Measurements from ENCODE around the gene ATRN. TPM values are rescaled to one million over a fixed set of nuclear protein-coding genes. Genes with fewer than 3 reads are reported as not detected.

The ATRN gene
- total RNA-seq, 2 donors from 2014 or later, result 9.6 to 11.6 TPM

DNA sequence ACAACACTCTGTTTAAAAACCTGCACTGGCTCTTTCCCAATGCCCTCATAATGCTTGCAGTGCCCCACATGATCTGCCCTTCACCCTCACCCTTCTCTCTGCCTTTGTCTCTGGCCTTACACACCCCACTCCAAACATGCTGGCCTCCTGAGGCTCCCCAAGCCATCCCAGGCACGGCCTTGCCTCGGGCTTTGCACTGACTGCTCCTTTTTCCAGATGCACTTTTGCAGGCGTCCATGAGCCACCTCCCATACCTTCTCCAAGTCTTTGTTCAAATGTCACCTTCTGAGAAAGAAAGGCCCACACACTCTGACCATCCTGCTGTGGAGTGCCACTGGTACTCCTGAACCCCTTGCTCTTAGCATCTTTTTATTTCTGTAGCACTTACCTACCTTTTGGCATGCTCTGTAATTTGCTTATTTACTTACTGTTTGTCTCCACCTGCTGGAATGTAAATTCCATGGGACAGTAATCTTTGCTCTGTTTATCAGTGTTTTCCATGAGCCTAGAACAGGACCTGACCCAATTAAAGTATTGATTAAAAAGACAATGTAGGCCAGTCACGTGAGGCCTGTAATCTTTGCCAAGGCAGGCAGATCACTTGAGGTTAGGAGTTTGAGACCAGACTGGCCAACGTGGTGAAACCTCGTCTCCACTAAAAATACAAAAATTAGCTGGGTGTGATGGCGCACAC is 161.6 kb downstream of the ATRN start:
- Mint-ChIP-seq H3K36me3 (ENCODE audit: insufficient read depth in 2 of 2) (peaks cover 0 to 3% of the 10 kb centered on the region in 2 donors), H3K9me3 (no peaks in the 10 kb centered on the region), H3K27ac (no peak overlapping the region), H3K27me3 (ENCODE audit: low read depth) (no peaks in the 10 kb centered on the region), H3K4me3 (no peak overlapping the region), H3K4me1 (ENCODE audit: low read depth) (no peaks in the 10 kb centered on the region)
- ATAC-seq (replicated peaks in 1 of 2), result no peak
- no peak for DNase-seq

DNA sequence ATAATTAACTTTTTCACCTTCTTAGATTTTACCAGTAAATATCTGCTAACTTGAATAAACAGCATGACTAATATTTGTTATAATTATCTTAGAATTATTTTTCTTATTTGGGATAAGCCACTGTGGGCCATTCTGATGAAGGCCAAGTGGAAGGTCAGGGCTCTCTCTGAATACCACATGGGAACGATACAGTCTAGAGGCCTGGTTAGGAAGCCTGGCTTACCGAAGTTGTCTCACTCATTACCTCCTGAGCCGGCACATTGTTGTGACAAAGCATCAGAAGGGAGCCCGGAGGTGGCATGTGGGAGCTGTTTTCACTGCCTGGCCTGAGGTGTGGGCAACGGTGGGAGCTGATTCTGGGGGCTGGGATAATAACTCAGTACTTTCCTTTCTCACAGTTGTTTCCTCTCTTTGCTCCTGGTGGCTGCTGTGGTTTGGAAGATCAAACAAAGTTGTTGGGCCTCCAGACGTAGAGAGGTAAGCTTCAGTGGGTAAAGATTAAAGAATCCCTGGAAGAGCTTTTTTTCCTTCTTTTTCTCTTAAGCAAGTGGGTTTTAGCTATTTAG is 163.2 kb downstream of the ATRN start:
- no peak for ATAC-seq (replicated peaks in 1 of 2)
- no peaks in the 10 kb centered on the region for H3K27me3 Mint-ChIP-seq (ENCODE audit: low read depth)
- H3K27ac Mint-ChIP-seq, result no peak overlapping the region
- no peaks in the 10 kb centered on the region for H3K4me1 Mint-ChIP-seq (ENCODE audit: low read depth)
- H3K4me3 Mint-ChIP-seq, result no peak overlapping the region
- no peak for DNase-seq
- H3K9me3 Mint-ChIP-seq, result no peaks in the 10 kb centered on the region
- H3K36me3 Mint-ChIP-seq (ENCODE audit: insufficient read depth in 2 of 2), result peaks cover 0 to 3% of the 10 kb centered on the region in 2 donors

DNA sequence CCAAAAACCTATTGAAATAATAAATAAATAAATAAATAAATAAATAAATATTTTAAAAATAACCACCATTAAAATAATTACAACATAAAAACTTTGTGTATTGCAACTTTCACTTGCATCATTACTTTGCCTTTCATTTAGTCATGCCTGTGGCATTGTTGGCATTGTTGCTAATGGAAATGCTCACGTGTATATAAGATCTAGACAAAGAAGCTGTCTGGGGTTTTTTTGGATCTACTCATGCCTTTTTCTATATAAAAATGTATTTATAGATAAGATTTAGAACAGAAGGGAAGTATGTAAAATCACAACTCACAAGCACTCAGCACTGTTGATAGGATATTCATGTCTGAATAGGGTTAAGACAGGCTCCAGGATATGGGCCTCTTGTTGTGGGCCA is 164.5 kb downstream of the ATRN start:
- no peak for DNase-seq
- no peak overlapping the region for H3K27ac Mint-ChIP-seq
- H3K4me1 Mint-ChIP-seq (ENCODE audit: low read depth), result no peaks in the 10 kb centered on the region
- ATAC-seq (replicated peaks in 1 of 2), result no peak
- peaks cover 0 to 6% of the 10 kb centered on the region in 2 donors for H3K36me3 Mint-ChIP-seq (ENCODE audit: insufficient read depth in 2 of 2)
- peaks cover 0 to 3% of the 10 kb centered on the region in 2 donors for H3K9me3 Mint-ChIP-seq
- H3K4me3 Mint-ChIP-seq, result no peak overlapping the region
- H3K27me3 Mint-ChIP-seq (ENCODE audit: low read depth), result no peaks in the 10 kb centered on the region

DNA sequence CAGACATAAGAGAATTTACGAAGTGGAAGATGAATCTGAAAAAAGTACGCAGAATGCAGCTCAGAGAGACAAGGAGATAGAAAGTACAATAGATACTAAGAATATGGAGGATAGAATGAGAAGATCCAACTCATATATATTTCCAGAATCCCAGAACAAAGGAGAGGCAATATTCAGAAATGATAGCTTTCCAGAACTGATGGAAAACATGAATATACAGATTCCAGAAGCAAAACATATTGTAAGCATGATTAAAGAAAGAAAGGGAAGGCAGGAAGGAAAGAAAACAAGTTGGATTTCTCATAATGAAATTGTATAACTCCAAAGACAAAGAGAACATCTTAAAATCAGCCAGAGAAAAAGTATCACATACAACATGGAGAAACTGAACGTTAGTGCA is 169.4 kb downstream of the ATRN start:
- no peak overlapping the region for H3K4me3 Mint-ChIP-seq
- H3K9me3 Mint-ChIP-seq, result peaks cover 0 to 5% of the 10 kb centered on the region in 2 donors
- H3K36me3 Mint-ChIP-seq (ENCODE audit: insufficient read depth in 2 of 2), result peaks cover 3 to 7% of the 10 kb centered on the region in 2 donors
- H3K27ac Mint-ChIP-seq, result no peak overlapping the region
- H3K27me3 Mint-ChIP-seq (ENCODE audit: low read depth), result no peaks in the 10 kb centered on the region
- ATAC-seq (replicated peaks in 1 of 2), result no peak
- H3K4me1 Mint-ChIP-seq (ENCODE audit: low read depth), result no peaks in the 10 kb centered on the region
- DNase-seq, result no peak

DNA sequence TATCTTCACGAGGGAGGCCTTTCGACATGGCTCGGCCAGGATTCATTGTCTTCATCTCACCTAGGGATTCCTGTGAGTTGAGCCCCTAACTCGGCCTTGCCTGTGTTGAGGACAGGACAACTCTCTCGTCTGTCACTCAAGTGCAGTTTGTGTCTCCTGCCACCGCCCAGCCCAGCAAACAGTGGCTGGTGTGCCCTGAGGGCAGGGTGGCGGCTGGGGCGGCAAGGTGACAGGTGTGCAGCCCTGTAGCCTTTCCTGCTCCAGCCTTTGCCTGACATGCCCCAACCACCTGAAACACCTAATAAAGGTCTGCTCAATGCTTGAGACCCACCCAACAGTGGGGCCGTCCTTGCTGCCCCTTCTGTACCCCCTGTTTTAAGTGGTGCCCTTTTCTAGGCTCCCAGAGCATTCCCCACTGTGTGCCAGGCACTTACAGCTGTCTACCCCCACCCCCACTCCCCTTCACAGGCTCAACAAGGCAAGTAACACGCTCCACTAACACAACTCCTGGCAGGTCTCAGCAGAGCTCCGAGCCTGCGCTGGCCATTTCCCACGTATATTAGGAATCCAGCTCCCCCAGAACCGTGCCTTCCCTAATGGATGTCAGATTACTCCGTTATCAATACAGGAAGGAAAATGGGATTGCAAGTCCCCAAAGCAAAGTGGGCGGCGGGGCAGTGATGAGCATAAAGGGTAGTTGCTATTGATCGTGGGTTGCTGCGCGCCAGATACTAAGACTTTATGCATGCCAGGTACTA is 174.7 kb downstream of the ATRN start:
- peaks cover 0 to 3% of the 10 kb centered on the region in 2 donors for H3K36me3 Mint-ChIP-seq (ENCODE audit: insufficient read depth in 2 of 2)
- H3K27ac Mint-ChIP-seq, result no peak overlapping the region
- ATAC-seq (replicated peaks in 1 of 2) (no peak), DNase-seq (no peak)
- H3K27me3 Mint-ChIP-seq (ENCODE audit: low read depth), result no peaks in the 10 kb centered on the region
- H3K9me3 Mint-ChIP-seq, result peaks cover 0 to under 1% of the 10 kb centered on the region in 2 donors
- no peaks in the 10 kb centered on the region for H3K4me1 Mint-ChIP-seq (ENCODE audit: low read depth)
- no peak overlapping the region for H3K4me3 Mint-ChIP-seq

DNA sequence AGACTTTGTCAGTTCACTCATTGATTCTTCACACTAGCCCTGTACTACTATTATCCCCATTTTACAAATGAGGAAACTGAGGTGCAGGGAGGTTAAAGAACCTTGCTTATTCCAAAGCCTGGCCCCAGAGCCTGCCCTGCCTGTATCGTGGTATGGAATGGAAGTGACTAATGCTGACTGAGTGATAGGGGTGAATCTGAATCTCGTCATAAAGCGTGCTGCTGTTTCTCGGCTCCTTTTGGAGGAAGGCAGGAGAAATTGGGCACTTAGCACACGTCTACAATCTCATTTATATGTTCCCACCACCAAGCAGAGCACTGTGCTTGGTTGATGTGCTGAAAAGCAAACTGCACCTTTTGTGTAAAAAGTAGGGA is 175.2 kb downstream of the ATRN start:
- no peaks in the 10 kb centered on the region for H3K27me3 Mint-ChIP-seq (ENCODE audit: low read depth)
- ATAC-seq (replicated peaks in 1 of 2) (no peak), DNase-seq (no peak)
- no peak overlapping the region for H3K4me3 Mint-ChIP-seq
- no peak overlapping the region for H3K27ac Mint-ChIP-seq
- H3K36me3 Mint-ChIP-seq (ENCODE audit: insufficient read depth in 2 of 2), result no peaks in the 10 kb centered on the region
- H3K4me1 Mint-ChIP-seq (ENCODE audit: low read depth), result no peaks in the 10 kb centered on the region
- no peaks in the 10 kb centered on the region for H3K9me3 Mint-ChIP-seq

DNA sequence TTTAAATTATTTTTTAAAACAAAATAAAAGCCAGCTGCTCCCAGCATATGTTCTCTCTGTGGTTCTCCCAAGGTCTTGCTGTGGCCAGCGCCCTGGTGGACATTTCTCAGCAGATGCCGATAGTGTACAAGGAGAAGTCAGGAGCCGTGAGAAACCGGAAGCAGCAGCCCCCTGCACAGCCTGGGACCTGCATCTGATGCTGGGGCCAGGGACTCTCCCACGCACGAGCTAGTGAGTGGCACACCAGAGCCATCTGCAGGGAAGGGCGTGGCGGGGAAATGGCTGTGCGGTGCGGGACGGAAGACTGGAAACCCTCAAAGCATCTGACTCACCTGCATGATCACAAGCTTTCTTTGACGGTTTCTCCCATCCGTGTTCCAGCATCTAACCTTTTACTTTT is 175.8 kb downstream of the ATRN start:
- Mint-ChIP-seq H3K27me3 (ENCODE audit: low read depth) (no peaks in the 10 kb centered on the region), H3K9me3 (no peaks in the 10 kb centered on the region), H3K36me3 (ENCODE audit: insufficient read depth in 2 of 2) (no peaks in the 10 kb centered on the region), H3K4me3 (no peak overlapping the region), H3K4me1 (ENCODE audit: low read depth) (no peaks in the 10 kb centered on the region), H3K27ac (no peak overlapping the region)
- no peak for ATAC-seq (replicated peaks in 1 of 2)
- DNase-seq, result no peak

DNA sequence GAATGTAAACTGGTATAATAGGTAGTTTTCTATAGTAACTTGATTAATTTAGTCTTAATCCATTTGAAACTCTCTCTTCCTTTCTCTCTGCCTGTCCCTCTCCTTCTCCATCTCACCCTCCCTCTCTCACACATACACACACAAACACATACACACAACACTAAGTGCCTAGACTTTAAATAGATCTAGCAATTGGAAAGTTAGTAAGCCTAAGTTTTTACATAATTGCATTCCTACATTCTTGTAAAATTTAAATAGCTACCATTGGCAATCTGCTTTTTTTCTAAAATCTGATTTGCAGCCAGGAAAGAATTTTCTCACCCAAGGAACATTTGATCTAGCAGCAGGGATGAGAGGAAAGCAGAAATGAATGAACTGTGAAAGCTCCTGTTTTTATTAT is 176.7 kb downstream of the ATRN start:
- Mint-ChIP-seq H3K27me3 (ENCODE audit: low read depth) (no peaks in the 10 kb centered on the region), H3K9me3 (no peaks in the 10 kb centered on the region), H3K4me1 (ENCODE audit: low read depth) (no peaks in the 10 kb centered on the region), H3K36me3 (ENCODE audit: insufficient read depth in 2 of 2) (no peaks in the 10 kb centered on the region), H3K27ac (no peak overlapping the region), H3K4me3 (no peak overlapping the region)
- ATAC-seq (replicated peaks in 1 of 2) (no peak), DNase-seq (no peak)

DNA sequence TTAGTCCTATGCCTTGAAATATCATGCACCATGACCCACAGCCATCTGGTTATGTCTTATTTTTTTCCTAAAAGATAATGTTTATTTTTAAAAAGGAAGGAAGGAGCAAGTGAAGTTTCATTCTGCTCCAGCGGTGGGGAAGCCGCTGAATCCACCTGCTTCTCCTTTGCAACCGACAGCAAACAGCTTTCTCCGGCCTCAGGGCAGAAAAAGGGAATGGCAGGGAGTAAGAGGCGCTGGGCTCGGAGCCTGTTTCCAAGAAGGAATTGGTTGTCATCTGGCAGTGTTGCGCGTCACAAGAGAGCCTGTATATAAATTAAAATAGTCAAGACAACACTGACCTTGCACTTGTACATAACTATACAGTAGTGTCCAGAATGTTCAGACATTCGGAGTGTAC is 178.1 kb downstream of the ATRN start:
- DNase-seq (no peak), ATAC-seq (replicated peaks in 1 of 2) (no peak)
- H3K27me3 Mint-ChIP-seq (ENCODE audit: low read depth), result no peaks in the 10 kb centered on the region
- no peak overlapping the region for H3K27ac Mint-ChIP-seq
- no peak overlapping the region for H3K4me3 Mint-ChIP-seq
- no peaks in the 10 kb centered on the region for H3K36me3 Mint-ChIP-seq (ENCODE audit: insufficient read depth in 2 of 2)
- no peaks in the 10 kb centered on the region for H3K4me1 Mint-ChIP-seq (ENCODE audit: low read depth)
- peaks cover 0 to 3% of the 10 kb centered on the region in 2 donors for H3K9me3 Mint-ChIP-seq

DNA sequence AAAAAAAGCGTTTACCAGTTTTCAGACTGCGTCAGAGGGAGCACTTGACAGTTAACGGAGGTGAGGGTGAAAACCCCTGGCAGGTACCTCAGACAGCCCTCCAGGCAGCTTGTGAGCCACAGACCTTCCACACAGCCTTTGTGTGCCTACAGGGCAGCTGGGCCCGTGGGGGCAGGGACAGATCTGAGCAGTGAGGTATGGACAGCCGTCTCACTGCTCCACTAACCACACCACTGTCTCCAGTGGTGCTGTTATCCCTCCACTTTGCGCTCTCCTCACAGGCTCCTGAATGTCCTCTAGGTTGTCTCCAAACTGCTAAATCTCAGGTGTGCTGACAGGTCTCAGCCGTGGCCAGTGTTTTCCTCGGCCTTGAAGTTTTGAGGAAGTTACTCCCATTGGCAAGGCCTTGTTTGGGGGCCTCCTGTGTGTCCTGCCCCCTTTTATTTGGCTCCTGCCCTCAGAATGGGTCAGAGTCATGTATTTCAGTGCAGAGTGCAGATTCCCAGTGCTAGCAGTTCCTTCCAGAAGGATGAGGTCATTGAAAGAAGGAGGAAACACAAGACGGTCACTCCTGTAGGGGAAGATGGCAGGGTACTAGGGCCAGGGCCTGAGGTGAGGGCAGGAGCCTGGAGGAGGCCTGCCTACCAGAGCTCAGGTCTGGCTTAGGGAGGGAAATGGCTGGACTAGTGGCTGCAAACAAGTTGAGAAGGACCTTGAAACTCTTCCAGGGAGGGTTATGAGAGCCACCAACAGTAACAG is 180.6 kb downstream of the ATRN start:
- Mint-ChIP-seq H3K9me3 (peaks cover 0 to 3% of the 10 kb centered on the region in 2 donors), H3K36me3 (ENCODE audit: insufficient read depth in 2 of 2) (no peaks in the 10 kb centered on the region), H3K4me1 (ENCODE audit: low read depth) (no peaks in the 10 kb centered on the region), H3K4me3 (no peak overlapping the region), H3K27me3 (ENCODE audit: low read depth) (no peaks in the 10 kb centered on the region), H3K27ac (no peak overlapping the region)
- DNase-seq, result no peak
- no peak for ATAC-seq (replicated peaks in 1 of 2)

DNA sequence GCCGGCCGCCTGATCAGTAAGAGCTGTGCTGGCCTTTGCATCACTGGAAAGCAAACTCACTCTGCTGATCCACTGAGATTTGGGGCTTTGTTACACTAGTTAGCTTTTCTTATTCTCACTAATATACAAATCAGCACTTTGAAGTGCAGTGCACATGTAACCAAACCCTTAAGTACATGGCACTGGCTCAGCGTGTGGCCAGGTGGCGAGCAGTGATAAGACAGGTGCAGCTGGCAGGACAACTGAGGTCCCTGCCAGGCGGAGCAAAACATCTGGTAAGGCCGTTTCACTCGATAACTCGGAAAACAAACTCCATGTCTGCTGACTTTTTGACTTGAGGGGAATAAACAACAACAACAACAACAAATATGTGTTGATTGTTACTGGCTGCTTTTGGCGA is 181.4 kb downstream of the ATRN start:
- DNase-seq (no peak), ATAC-seq (replicated peaks in 1 of 2) (no peak)
- Mint-ChIP-seq H3K27me3 (ENCODE audit: low read depth) (no peaks in the 10 kb centered on the region), H3K4me3 (no peak overlapping the region), H3K9me3 (peaks cover 0 to 3% of the 10 kb centered on the region in 2 donors), H3K4me1 (ENCODE audit: low read depth) (no peaks in the 10 kb centered on the region), H3K27ac (no peak overlapping the region), H3K36me3 (ENCODE audit: insufficient read depth in 2 of 2) (no peaks in the 10 kb centered on the region)

DNA sequence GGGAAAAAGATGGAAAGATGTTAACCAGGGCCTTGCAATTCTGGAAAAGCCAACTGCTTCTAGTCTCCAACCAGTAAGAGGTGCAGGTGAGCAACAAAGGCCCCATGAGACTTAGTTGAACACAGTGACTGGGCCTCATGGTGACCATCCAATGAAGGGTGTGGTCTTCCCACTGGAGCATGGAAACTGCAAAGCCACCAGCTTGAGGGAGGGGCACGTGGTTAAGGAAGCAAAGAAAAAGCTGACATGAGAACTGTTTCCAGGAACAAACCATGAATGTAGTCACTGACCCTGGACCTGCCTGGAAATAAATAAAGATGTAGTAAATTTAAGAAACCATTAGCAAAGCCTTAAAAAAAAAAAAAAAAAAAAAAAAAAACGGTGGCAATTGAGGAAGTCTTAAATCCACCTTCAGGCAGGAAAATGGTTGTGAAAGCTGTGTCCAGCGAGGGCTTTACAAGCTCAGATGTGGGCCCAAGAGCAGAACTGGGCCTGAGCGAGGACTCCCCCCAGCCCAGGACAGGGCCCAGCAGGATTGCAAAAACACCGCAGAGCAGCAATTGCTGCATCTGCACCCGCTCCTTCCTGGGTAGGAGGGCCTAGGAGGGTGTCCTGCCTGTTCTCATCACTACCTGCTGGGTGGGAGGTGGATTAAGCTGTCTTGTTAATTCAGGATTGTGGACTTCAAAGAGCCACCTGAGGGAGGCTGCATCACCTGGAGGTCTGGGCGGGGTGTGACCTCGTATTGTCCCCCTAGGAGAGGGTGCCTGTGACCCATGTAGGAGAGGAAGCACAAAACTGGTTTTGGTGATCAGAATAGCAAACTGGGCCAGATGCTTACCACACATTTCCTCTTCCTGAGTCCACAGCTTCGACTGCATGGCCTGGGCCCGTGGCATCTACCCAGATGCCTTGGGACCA is 182.1 kb downstream of the ATRN start:
- Mint-ChIP-seq H3K9me3 (peaks cover 0 to 3% of the 10 kb centered on the region in 2 donors), H3K27ac (no peak overlapping the region), H3K4me3 (no peak overlapping the region), H3K36me3 (ENCODE audit: insufficient read depth in 2 of 2) (no peaks in the 10 kb centered on the region), H3K4me1 (ENCODE audit: low read depth) (no peaks in the 10 kb centered on the region), H3K27me3 (ENCODE audit: low read depth) (no peaks in the 10 kb centered on the region)
- no peak for ATAC-seq (replicated peaks in 1 of 2)
- no peak for DNase-seq
